ENCODE measurements around the gene C1orf210.

C1orf210 gene

GRCh38 chr1:43285269-43285990 lies at the start of gene C1orf210:
Gene C1orf210, minus strand, starts transcription at chr1:43285581. Its CDS starts 2,311 bp downstream, at chr1:43283270.
- DNase-seq (ENCODE audit: low spot score): no peak

GRCh38 chr1:43334453-43335205 lies 49.2 kb upstream of the C1orf210 start:
- no peak for DNase-seq (ENCODE audit: low spot score)

- no peak for DNase-seq (ENCODE audit: low spot score)
Measured at GRCh38 chr1:43331688-43332087, 46.3 kb upstream of the C1orf210 start.

GRCh38 chr1:43329995-43330751 lies 44.8 kb upstream of the C1orf210 start:
- DNase-seq (ENCODE audit: low spot score): no peak

GRCh38 chr1:43327549-43328292 lies 42.3 kb upstream of the C1orf210 start:
- no peak for DNase-seq (ENCODE audit: low spot score)

GRCh38 chr1:43325381-43325780 lies 40.0 kb upstream of the C1orf210 start:
- DNase-seq (ENCODE audit: low spot score): no peak

- no peak for DNase-seq (ENCODE audit: low spot score)
Measured at GRCh38 chr1:43324810-43325209, 39.4 kb upstream of the C1orf210 start.

- no peak for DNase-seq (ENCODE audit: low spot score)
Measured at GRCh38 chr1:43322506-43322905, 37.1 kb upstream of the C1orf210 start.

- no peak for DNase-seq (ENCODE audit: low spot score)
Measured at GRCh38 chr1:43321331-43321891, 36.0 kb upstream of the C1orf210 start.

- DNase-seq (ENCODE audit: low spot score): no peak
Measured at GRCh38 chr1:43319766-43320165, 34.4 kb upstream of the C1orf210 start.

- no peak for DNase-seq (ENCODE audit: low spot score)
Measured at GRCh38 chr1:43319288-43319687, 33.9 kb upstream of the C1orf210 start.

- no peak for DNase-seq (ENCODE audit: low spot score)
Measured at GRCh38 chr1:43318831-43319230, 33.5 kb upstream of the C1orf210 start.

GRCh38 chr1:43317817-43318471 lies 32.6 kb upstream of the C1orf210 start:
- no peak for DNase-seq (ENCODE audit: low spot score)

GRCh38 chr1:43316738-43317520 lies 31.5 kb upstream of the C1orf210 start:
- DNase-seq (ENCODE audit: low spot score): no peak

GRCh38 chr1:43315963-43316737 lies 30.8 kb upstream of the C1orf210 start:
- peak; percentile 51 for DNase-seq (ENCODE audit: low spot score)

- peak; percentile 6 for DNase-seq (ENCODE audit: low spot score)
Measured at GRCh38 chr1:43315481-43315880, 30.1 kb upstream of the C1orf210 start.

- DNase-seq (ENCODE audit: low spot score): no peak
Measured at GRCh38 chr1:43314233-43314632, 28.9 kb upstream of the C1orf210 start.

GRCh38 chr1:43313771-43314170 lies 28.4 kb upstream of the C1orf210 start:
- DNase-seq (ENCODE audit: low spot score): no peak

Data from left forelimb (tissue), 1 donor.